HepG2 (cell line): ENCODE results near the gene ARHGAP12. TPM values are rescaled to one million over a fixed set of nuclear protein-coding genes. Genes with fewer than 3 reads are reported as not detected.

Experiments
- ATAC-seq: fragments of 200-7000 bp; cut with Tn5 transposase; 3 replicates; pipeline ENCODE4 v1.9.1; 2020; ENCODE audit warnings: mild to moderate bottlenecking, moderate library complexity
- BruUV-seq: library from RNA; stranded (reverse); fragments of 400-500 nt; replicated peaks from 2 replicates; lab custom pipeline; 2021; lab: Mats Ljungman, UMichigan
- CTCF ChIA-PET: fragments of 300-600 bp; formaldehyde crosslinking; extraction: SDS; loops from one replicate; lab custom pipeline; 2021; ENCODE audit warnings: low total read pairs, inconsistent platforms, low intra/inter-chr PET ratio; lab: Yijun Ruan, JAX
- POLR2A ChIA-PET: fragments of 350-600 bp; sonication (Branson Sonifier 250); formaldehyde crosslinking; loops from one replicate; lab custom pipeline; 2020; ENCODE audit warnings: antibody characterized with exemption, inconsistent platforms; lab: Yijun Ruan, JAX
- DNase-seq: peaks from one replicate; pipeline ENCODE4 v3.0.0-alpha.2; 2015; ENCODE audit warnings: low spot score
- FAIRE-seq: peaks from 3 replicates; lab custom pipeline; 2011; peaks lifted over from hg19 to GRCh38; lab: Jason Lieb, UNC
- H2AFZ ChIP-seq: one replicate; pipeline ENCODE4 v1.6.1; 2011; ENCODE audit warnings: low read length, inconsistent platforms
- H3K27ac ChIP-seq: fragments of 300-600 bp; 3 replicates; pipeline ENCODE4 v1.8.0; 2011; ENCODE audit warnings: mixed run types, mild to moderate bottlenecking, mixed read lengths, low read length, inconsistent platforms; ENCODE audit not compliant: insufficient read depth; ENCODE audit errors: extremely low read length
- H3K27me3 ChIP-seq, 2 experiments: fragments of 200-600 bp in 1 of 2; 2 replicates in 1 of 2; 3 replicates in 1 of 2; pipeline versions ENCODE4 v1.6.0 to v1.8.0; 2011; ENCODE audit warnings: low read length in 2 of 2, mild to moderate bottlenecking in 2 of 2, moderate library complexity in 2 of 2, inconsistent platforms in 1 of 2; ENCODE audit not compliant: insufficient read depth in 2 of 2, control insufficient read depth in 1 of 2
- H3K36me3 ChIP-seq, 2 experiments: fragments of 200-600 bp in 1 of 2; replicated peaks in 1 of 2; 2 replicates in 1 of 2; 3 replicates in 1 of 2; pipeline versions ENCODE4 v1.5.1 to v1.8.0; 2011; ENCODE audit warnings: low read length in 2 of 2, inconsistent platforms in 1 of 2; ENCODE audit not compliant: insufficient read depth in 2 of 2, control insufficient read depth in 1 of 2
- H3K4me1 ChIP-seq: 2 replicates; pipeline ENCODE4 v1.5.1; 2012; ENCODE audit warnings: low read length, inconsistent platforms; ENCODE audit not compliant: insufficient read depth
- H3K4me2 ChIP-seq: 2 replicates; pipeline ENCODE4 v1.6.0; 2011; ENCODE audit warnings: low read depth, low read length, inconsistent platforms
- H3K4me3 ChIP-seq, 3 experiments: fragments of 200-600 bp in 1 of 3; sonication (generic), shearing (Covaris generic) in 1 of 3; replicated peaks in 1 of 3; 2 replicates each; pipeline ENCODE4 v1.5.1; 2011 to 2016; ENCODE audit warnings: low read length in 3 of 3, inconsistent platforms in 2 of 3, low read depth in 2 of 3, mild to moderate bottlenecking in 2 of 3, control low read depth in 1 of 3, mixed read lengths in 1 of 3; ENCODE audit not compliant: insufficient read depth in 1 of 3
- H3K79me2 ChIP-seq: one replicate; pipeline ENCODE4 v1.6.1; 2011; ENCODE audit warnings: low read length, inconsistent platforms; ENCODE audit not compliant: insufficient read depth
- H3K9ac ChIP-seq: 2 replicates; pipeline ENCODE4 v1.6.0; 2011; ENCODE audit warnings: mild to moderate bottlenecking, low read depth, low read length, inconsistent platforms; ENCODE audit not compliant: insufficient read depth
- H3K9me3 ChIP-seq: 2 replicates; pipeline ENCODE4 v1.5.1; 2012; ENCODE audit warnings: mild to moderate bottlenecking, low read length
- H4K20me1 ChIP-seq: 2 replicates; pipeline ENCODE4 v1.6.0; 2011; ENCODE audit warnings: inconsistent platforms, mild to moderate bottlenecking, low read length, moderate library complexity; ENCODE audit not compliant: insufficient read depth
- CREB1 ChIP-seq, 2 experiments: fragments of 450-650 bp in 1 of 2; IDR thresholded peaks; 2 replicates each; pipeline ENCODE4 v1.6.1; 2016 to 2017; ENCODE audit warnings: control low read depth in 1 of 2, mild to moderate bottlenecking in 1 of 2, missing compliant biosample characterization in 1 of 2, missing genetic modification characterization in 1 of 2
- RBM22 ChIP-seq: fragments of 200-400 bp; formaldehyde crosslinking; optimal IDR thresholded peaks from 2 replicates; pipeline ENCODE3; 2017; ENCODE audit warnings: mild to moderate bottlenecking, low read length, moderate library complexity
- SMC3 ChIP-seq: IDR thresholded peaks from 2 replicates; pipeline ENCODE4 v1.6.1; 2011; ENCODE audit warnings: low read length, improper control_type of control experiment
- STAG1 ChIP-seq: sonication (generic); formaldehyde crosslinking; IDR thresholded peaks from 2 replicates; pipeline ENCODE4 v1.4.0; 2020; ENCODE audit warnings: missing genetic modification reagents
- WGBS: methylation state at CpG from one replicate; pipeline ENCODE4 v1.1.6; 2017; ENCODE audit warnings: low lambda C conversion rate; 5-methylcytosine and 5-hydroxymethylcytosine counted together
- in situ Hi-C: cut with HindIII; loops from 2 replicates; pipeline ENCODE4 v1.10.0; 2017; ENCODE audit warnings: low pct_unique_long_range_greater_than_20kb; ENCODE audit not compliant: extremely low pct_ligation_motif_present
- intact Hi-C: fragments of 100-400 bp; cut with micrococcal nuclease; formaldehyde crosslinking; loops from one replicate; pipeline ENCODE4 v1.10.0; 2022; ENCODE audit not compliant: unreplicated experiment
- polyA plus RNA-seq, 8 experiments: library from polyadenylated mRNA; depleted of rRNA in 3 of 8; stranded (reverse) in 7 of 8; unstranded in 1 of 8; fragments of >200 nt; fragmentation: Illumina TruSeq in 4 of 8; extraction: Trizol in 4 of 8; gene quantifications; 2 replicates each; pipeline versions ENCODE4 v1.2.1 to v1.2.3, GENCODE V29; 2011 to 2016; ENCODE audit warnings: low read depth in 4 of 8, missing spikeins in 1 of 8, mixed read lengths in 1 of 8; ENCODE audit not compliant: insufficient read depth in 1 of 8
- total RNA-seq, 5 experiments: library from RNA; depleted of rRNA; stranded (reverse); fragments of >200 nt; fragmentation: Illumina TruSeq; extraction: Trizol; gene quantifications; 2 replicates each; pipeline ENCODE4 v1.2.3, GENCODE V29; 2016; ENCODE audit warnings: low read depth in 1 of 5
- TF ChIP-seq, protein P1 (sequence below): sonication (generic); formaldehyde crosslinking; IDR thresholded peaks from 2 replicates; pipeline ENCODE4 v1.5.0; 2020; ENCODE audit warnings: mild to moderate bottlenecking, missing genetic modification reagents, moderate library complexity
- TF ChIP-seq, protein P2 (sequence below): sonication (generic); formaldehyde crosslinking; IDR thresholded peaks from 2 replicates; pipeline ENCODE4 v1.4.0; 2020; ENCODE audit warnings: missing genetic modification reagents, borderline replicate concordance
- TF ChIP-seq, protein P3 (sequence below): sonication (generic); formaldehyde crosslinking; IDR thresholded peaks from 2 replicates; pipeline ENCODE4 v1.4.0; 2020; ENCODE audit warnings: missing genetic modification reagents

ARHGAP12 gene
- total and polyA plus RNA-seq, 2 of the 13 experiments (the other 11 are each of a cell fraction or from before 2014, with no cell fraction given) = 25.0 to 54.6 TPM

DNA sequence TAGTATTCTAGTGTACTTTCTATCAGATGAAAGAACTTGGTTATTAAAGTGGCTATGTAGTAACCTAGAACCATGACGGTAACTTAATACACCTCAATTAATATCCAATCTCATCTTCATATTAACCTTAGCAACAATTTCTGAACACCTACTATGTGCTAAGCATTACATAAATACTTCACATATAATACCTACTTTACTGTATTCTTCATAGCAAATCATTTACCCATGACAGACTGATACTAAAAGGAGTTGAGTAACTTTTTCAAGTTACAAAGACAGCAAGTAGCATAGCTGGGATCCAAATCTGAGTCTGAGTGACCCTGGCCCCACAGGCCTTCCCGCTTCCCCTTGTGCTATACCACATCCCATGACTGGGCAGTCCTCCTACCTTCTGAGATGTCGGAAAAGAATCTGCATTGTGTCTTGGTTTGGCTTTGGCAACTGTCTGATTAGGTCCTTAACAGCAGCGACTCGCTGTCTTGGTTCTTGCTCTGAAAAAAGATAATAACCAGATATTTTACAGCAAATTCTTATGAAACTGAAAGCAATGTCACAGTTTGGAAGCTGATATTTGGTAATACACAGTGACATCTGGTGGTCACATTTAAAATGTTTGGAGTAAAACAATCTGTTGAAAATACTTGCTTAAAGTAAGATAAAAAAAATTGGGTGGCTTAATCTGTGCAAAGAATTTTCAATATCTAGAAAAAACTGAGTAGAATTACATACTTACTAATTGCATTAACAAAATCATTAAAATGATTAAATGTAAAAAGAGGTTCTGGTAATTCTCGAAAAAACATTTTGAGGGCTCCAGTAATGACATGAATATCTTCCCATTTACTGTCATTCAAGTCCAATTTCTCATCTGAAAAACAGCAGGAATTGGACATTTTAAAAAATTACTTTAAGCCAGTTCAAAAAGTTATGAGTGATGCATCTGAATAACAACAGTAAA is 120.1 kb downstream of the ARHGAP12 start:
- Histone ChIP-seq H2AFZ (no peak overlapping the region), H3K27ac (no peak overlapping the region), H4K20me1 (no peaks in the 10 kb centered on the region), H3K27me3 (no peaks in the 10 kb centered on the region), H3K4me1 (no peaks in the 10 kb centered on the region)
- in situ Hi-C loops = no loop called here
- CTCF ChIA-PET = interaction anchor here (1.1 kb wide), 1 partner anchor 402 kb away, joined by 3 read pairs; no protein-coding TSS in a partner anchor
- DNase-seq = peak; percentile 21
- no peak for FAIRE-seq
- no TSS peak for BruUV-seq
- over 99% methylated on average over 6 of the region's 6 CpGs for WGBS
- TF ChIP-seq RBM22 = peak; percentile 49
- TF ChIP-seq, protein P1, sequence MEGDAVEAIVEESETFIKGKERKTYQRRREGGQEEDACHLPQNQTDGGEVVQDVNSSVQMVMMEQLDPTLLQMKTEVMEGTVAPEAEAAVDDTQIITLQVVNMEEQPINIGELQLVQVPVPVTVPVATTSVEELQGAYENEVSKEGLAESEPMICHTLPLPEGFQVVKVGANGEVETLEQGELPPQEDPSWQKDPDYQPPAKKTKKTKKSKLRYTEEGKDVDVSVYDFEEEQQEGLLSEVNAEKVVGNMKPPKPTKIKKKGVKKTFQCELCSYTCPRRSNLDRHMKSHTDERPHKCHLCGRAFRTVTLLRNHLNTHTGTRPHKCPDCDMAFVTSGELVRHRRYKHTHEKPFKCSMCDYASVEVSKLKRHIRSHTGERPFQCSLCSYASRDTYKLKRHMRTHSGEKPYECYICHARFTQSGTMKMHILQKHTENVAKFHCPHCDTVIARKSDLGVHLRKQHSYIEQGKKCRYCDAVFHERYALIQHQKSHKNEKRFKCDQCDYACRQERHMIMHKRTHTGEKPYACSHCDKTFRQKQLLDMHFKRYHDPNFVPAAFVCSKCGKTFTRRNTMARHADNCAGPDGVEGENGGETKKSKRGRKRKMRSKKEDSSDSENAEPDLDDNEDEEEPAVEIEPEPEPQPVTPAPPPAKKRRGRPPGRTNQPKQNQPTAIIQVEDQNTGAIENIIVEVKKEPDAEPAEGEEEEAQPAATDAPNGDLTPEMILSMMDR = peak; percentile 43
- TF ChIP-seq, protein P2, sequence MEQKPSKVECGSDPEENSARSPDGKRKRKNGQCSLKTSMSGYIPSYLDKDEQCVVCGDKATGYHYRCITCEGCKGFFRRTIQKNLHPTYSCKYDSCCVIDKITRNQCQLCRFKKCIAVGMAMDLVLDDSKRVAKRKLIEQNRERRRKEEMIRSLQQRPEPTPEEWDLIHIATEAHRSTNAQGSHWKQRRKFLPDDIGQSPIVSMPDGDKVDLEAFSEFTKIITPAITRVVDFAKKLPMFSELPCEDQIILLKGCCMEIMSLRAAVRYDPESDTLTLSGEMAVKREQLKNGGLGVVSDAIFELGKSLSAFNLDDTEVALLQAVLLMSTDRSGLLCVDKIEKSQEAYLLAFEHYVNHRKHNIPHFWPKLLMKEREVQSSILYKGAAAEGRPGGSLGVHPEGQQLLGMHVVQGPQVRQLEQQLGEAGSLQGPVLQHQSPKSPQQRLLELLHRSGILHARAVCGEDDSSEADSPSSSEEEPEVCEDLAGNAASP (CRISPR knock-in tag) = no peak
- TF ChIP-seq, protein P3, sequence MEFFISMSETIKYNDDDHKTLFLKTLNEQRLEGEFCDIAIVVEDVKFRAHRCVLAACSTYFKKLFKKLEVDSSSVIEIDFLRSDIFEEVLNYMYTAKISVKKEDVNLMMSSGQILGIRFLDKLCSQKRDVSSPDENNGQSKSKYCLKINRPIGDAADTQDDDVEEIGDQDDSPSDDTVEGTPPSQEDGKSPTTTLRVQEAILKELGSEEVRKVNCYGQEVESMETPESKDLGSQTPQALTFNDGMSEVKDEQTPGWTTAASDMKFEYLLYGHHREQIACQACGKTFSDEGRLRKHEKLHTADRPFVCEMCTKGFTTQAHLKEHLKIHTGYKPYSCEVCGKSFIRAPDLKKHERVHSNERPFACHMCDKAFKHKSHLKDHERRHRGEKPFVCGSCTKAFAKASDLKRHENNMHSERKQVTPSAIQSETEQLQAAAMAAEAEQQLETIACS = no peak
- peak; percentile 33; the same call in 1 of the 2 replicates for TF ChIP-seq SMC3
- no peak for TF ChIP-seq CREB1 (IDR thresholded peaks at IDR 0.05)
- no peak for TF ChIP-seq CREB1 (CRISPR knock-in tag; IDR thresholded peaks at IDR 0.05)
- peak; percentile 48 for TF ChIP-seq STAG1
- TF ChIP-seq, all 625 proteins: peak for 4
- Histone ChIP-seq H3K36me3 (peaks cover 6 to 36% of the 10 kb centered on the region in 2 experiments), H3K4me3 (no peak overlapping the region), H3K9me3 (no peaks in the 10 kb centered on the region), H3K4me2 (no peak overlapping the region), H3K9ac (no peak overlapping the region), H3K79me2 (no peaks in the 10 kb centered on the region)
- intact Hi-C loops = no loop called here
- peak; percentile 41; the same call in 1 of the 3 replicates for ATAC-seq
- POLR2A ChIA-PET = no interaction called here
